Measurements from ENCODE around the gene CD151.
A peak's percentile ranks its signal among the peaks of the same experiment; 100 is the strongest.

The CD151 gene

DNA sequence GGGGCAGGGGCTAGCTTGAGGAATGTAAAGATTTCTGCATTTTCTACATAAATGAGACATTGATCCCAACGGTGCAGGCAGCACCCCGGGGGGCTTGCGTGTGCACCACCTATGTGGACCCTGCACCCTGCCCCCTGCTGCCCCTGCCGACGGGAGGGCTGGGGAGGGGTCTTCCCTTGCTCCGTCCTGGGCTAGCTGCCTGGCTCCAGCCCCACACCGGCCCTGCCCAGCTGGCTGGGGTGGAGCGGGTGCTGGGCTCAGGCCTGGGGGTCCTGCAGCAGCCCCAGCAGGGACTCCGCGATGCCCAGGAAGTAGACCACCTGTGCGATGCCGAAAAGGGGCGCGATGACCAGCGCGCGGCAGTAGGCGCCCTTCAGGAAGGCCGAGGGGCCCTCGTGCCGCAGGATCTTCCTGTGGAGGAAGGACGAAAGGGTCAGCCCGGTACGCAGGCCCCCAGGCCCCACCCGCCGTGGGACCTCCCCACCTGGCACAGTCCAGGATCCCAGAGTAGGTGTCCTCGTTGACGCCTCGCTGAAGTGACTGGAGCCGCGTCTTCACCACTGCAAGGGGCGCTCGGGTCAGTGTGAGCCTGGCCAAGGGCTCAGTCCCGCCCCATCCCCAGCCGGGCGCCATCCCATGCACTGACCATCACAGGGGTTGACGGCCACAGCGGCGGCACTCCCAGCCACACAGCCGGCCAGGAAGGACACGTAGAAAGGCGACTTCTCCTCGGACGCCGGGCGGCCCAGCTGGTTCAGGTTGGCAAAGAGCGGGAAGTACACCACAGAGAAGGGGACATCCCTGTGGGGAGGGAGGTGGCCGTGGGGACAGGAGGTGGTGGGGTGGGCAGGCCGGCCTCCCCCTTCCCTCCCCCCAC is 40.9 kb upstream of the CD151 start:
- Histone ChIP-seq H3K27ac (ENCODE audit: insufficient read depth, low read length, poor library complexity, severe bottlenecking) (no peak overlapping the region), H3K4me1 (ENCODE audit: control insufficient read depth, insufficient read depth, low read length, poor library complexity, severe bottlenecking) (peaks cover 28% of the 10 kb centered on the region), H3K4me3 (ENCODE audit: insufficient read depth, low read depth, low read length, poor library complexity, severe bottlenecking) (no peak overlapping the region), H3K36me3 (ENCODE audit: control insufficient read depth, insufficient read depth, low read length) (peaks cover 27% of the 10 kb centered on the region), H3K9me3 (ENCODE audit: control insufficient read depth, low read length) (no peaks in the 10 kb centered on the region), H3K27me3 (replicated peaks; ENCODE audit: control insufficient read depth, insufficient read depth, low read length, poor library complexity, severe bottlenecking) (no peaks in the 10 kb centered on the region)
- no peak for DNase-seq

DNA sequence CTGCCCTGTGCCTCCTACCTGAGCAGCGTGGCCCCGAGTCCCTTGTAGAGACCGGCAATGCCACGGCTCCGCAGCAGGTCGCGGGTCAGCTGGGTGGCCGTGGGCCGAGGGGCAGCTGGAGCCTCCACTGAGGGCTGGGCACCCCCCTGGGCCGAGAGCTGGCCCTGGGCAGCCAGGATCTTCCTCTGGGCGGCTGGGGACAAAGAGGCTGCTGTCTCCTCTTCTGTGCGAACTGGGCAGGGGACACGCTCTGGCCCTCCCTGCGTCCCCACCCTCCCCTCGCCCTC is 40.3 kb upstream of the CD151 start:
- peaks cover 27% of the 10 kb centered on the region for H3K36me3 ChIP-seq (ENCODE audit: control insufficient read depth, insufficient read depth, low read length)
- H3K4me1 ChIP-seq (ENCODE audit: control insufficient read depth, insufficient read depth, low read length, poor library complexity, severe bottlenecking) = peaks cover 34% of the 10 kb centered on the region
- H3K27me3 ChIP-seq (replicated peaks; ENCODE audit: control insufficient read depth, insufficient read depth, low read length, poor library complexity, severe bottlenecking) = no peaks in the 10 kb centered on the region
- H3K27ac ChIP-seq (ENCODE audit: insufficient read depth, low read length, poor library complexity, severe bottlenecking) = no peak overlapping the region
- H3K4me3 ChIP-seq (ENCODE audit: insufficient read depth, low read depth, low read length, poor library complexity, severe bottlenecking) = no peak overlapping the region
- H3K9me3 ChIP-seq (ENCODE audit: control insufficient read depth, low read length) = no peaks in the 10 kb centered on the region
- DNase-seq = no peak

DNA sequence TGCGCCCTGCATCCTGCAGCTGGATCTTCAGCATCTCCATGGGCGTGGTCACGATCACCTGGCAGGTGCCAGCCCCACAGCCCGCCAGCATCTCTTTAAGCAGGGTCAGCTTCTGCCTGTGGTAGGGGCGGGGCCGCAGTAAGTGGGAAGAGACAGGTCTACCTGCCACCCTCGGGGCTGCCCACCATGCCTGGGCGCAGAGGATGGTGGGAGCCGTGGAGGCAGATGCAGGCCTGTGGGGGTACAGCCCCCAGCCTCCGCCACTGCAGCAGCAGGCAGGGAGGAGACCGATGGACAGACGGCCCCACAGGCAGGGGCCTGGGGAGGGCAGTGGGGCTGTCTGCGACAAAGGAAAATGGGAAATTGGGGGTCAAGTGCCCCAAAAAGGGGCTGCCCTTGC is 39.9 kb upstream of the CD151 start:
- Histone ChIP-seq H3K27ac (ENCODE audit: insufficient read depth, low read length, poor library complexity, severe bottlenecking) (no peak overlapping the region), H3K4me3 (ENCODE audit: insufficient read depth, low read depth, low read length, poor library complexity, severe bottlenecking) (no peak overlapping the region), H3K4me1 (ENCODE audit: control insufficient read depth, insufficient read depth, low read length, poor library complexity, severe bottlenecking) (peaks cover 35% of the 10 kb centered on the region), H3K9me3 (ENCODE audit: control insufficient read depth, low read length) (no peaks in the 10 kb centered on the region), H3K36me3 (ENCODE audit: control insufficient read depth, insufficient read depth, low read length) (peaks cover 27% of the 10 kb centered on the region), H3K27me3 (replicated peaks; ENCODE audit: control insufficient read depth, insufficient read depth, low read length, poor library complexity, severe bottlenecking) (no peaks in the 10 kb centered on the region)
- DNase-seq = no peak

DNA sequence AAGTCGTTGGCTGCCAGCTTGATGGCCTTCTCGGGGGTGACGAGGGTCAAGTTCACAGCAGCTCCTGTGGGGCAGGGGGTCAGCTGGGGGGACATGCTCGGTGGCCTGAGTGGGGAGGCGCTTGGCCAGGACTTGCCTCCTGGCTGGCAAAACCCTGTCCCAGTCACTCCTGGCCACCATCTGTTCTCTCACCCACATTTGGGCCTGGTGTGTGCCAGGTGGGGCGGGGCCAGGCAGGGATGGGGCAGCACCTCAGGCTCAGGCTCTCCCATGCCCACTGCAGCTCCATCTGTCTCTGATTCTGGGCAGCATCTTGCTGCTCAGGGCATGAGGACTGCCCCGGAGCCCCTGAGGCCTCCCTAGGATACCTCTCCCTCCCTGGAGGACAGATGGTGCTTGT is 39.2 kb upstream of the CD151 start:
- H3K27me3 ChIP-seq (replicated peaks; ENCODE audit: control insufficient read depth, insufficient read depth, low read length, poor library complexity, severe bottlenecking) = no peaks in the 10 kb centered on the region
- no peak for DNase-seq
- no peak overlapping the region for H3K4me3 ChIP-seq (ENCODE audit: insufficient read depth, low read depth, low read length, poor library complexity, severe bottlenecking)
- peaks cover 31% of the 10 kb centered on the region for H3K4me1 ChIP-seq (ENCODE audit: control insufficient read depth, insufficient read depth, low read length, poor library complexity, severe bottlenecking)
- H3K27ac ChIP-seq (ENCODE audit: insufficient read depth, low read length, poor library complexity, severe bottlenecking) = no peak overlapping the region
- peaks cover 27% of the 10 kb centered on the region for H3K36me3 ChIP-seq (ENCODE audit: control insufficient read depth, insufficient read depth, low read length)
- H3K9me3 ChIP-seq (ENCODE audit: control insufficient read depth, low read length) = no peaks in the 10 kb centered on the region

DNA sequence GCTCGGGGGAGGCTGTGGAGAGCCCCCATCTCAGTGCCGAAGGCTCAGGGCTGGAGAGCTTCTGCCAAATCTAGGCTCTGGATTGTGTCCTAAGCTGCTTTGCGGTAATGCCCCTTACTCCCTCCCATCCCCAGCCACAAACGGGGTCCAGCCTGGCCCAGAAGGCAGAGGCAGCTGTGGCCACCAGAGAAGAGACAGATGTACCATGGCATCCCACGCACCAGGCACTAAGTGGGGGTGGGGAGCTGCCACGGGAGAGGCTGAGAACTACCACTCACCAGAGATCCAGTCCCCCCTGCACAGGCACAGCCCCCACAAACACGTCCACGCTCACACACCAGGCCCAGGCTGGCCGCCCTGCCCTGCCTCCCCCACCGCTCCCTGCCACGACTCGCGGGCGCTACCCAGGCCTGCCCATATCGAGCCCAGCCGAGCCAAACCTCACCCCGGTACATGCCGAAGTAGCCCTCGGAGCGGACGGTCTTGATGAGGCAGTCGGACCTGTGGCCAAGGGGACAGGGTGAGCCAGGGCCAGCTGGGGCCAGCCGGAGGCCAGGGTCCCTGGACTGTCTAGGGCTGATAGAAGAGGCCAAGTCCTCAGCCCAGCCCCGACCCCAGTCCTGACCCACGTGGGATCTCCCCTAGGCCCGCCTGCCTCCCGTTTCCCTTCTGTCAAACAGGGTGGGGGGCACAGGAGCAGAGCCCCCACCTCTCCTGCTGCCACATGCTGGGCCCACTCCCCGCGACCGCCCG is 38.6 kb upstream of the CD151 start:
- H3K36me3 ChIP-seq (ENCODE audit: control insufficient read depth, insufficient read depth, low read length) = peaks cover 27% of the 10 kb centered on the region
- no peak overlapping the region for H3K4me3 ChIP-seq (ENCODE audit: insufficient read depth, low read depth, low read length, poor library complexity, severe bottlenecking)
- no peaks in the 10 kb centered on the region for H3K27me3 ChIP-seq (replicated peaks; ENCODE audit: control insufficient read depth, insufficient read depth, low read length, poor library complexity, severe bottlenecking)
- no peak overlapping the region for H3K27ac ChIP-seq (ENCODE audit: insufficient read depth, low read length, poor library complexity, severe bottlenecking)
- no peak for DNase-seq
- peaks cover 31% of the 10 kb centered on the region for H3K4me1 ChIP-seq (ENCODE audit: control insufficient read depth, insufficient read depth, low read length, poor library complexity, severe bottlenecking)
- H3K9me3 ChIP-seq (ENCODE audit: control insufficient read depth, low read length) = no peaks in the 10 kb centered on the region

DNA sequence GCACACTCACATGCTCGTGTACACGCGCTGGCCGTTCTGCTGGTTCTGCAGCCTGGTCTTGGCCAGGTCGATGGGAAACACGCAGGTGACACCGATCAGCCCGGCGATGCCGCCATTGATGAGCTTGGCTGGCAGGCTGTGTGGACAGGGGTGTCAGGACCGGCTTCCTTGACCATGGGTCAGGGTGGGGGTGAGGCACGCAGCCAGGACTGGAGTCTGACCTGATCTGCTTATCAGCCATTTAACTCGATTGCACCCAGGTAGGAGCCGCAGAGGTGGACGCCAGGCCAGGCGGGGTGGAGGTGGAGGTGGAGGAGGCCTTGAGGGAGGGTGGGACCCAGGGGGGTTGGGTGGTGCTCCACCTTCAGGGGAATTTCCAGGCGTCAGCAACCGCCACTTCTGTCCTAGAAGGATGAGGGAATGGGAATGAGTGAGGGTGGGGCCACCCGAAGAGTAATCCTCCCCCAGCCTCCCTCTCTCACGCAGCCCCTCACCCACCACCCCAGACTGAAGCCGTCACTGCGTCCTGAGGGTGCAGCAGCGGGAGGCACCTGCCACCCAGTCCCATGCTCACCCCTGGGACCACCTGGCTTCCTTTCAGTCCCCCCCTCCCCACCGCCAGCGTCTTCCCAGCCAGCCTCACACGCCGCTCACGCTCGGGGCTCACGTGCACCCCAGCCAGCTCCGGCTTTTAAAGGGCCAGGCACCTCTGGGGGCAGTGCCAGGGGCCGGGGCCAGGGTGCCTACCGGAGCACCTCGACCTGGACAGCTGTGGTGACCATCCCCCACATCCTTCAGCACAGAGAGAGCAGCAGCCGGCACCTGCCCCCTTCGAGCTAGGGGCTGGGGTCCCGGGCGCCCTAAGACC is 37.8 kb upstream of the CD151 start:
- H3K9me3 ChIP-seq (ENCODE audit: control insufficient read depth, low read length) = no peaks in the 10 kb centered on the region
- peaks cover 29% of the 10 kb centered on the region for H3K4me1 ChIP-seq (ENCODE audit: control insufficient read depth, insufficient read depth, low read length, poor library complexity, severe bottlenecking)
- no peak for DNase-seq
- no peaks in the 10 kb centered on the region for H3K27me3 ChIP-seq (replicated peaks; ENCODE audit: control insufficient read depth, insufficient read depth, low read length, poor library complexity, severe bottlenecking)
- H3K36me3 ChIP-seq (ENCODE audit: control insufficient read depth, insufficient read depth, low read length) = peaks cover 27% of the 10 kb centered on the region
- no peak overlapping the region for H3K27ac ChIP-seq (ENCODE audit: insufficient read depth, low read length, poor library complexity, severe bottlenecking)
- H3K4me3 ChIP-seq (ENCODE audit: insufficient read depth, low read depth, low read length, poor library complexity, severe bottlenecking) = peak overlapping the region; percentile 91

DNA sequence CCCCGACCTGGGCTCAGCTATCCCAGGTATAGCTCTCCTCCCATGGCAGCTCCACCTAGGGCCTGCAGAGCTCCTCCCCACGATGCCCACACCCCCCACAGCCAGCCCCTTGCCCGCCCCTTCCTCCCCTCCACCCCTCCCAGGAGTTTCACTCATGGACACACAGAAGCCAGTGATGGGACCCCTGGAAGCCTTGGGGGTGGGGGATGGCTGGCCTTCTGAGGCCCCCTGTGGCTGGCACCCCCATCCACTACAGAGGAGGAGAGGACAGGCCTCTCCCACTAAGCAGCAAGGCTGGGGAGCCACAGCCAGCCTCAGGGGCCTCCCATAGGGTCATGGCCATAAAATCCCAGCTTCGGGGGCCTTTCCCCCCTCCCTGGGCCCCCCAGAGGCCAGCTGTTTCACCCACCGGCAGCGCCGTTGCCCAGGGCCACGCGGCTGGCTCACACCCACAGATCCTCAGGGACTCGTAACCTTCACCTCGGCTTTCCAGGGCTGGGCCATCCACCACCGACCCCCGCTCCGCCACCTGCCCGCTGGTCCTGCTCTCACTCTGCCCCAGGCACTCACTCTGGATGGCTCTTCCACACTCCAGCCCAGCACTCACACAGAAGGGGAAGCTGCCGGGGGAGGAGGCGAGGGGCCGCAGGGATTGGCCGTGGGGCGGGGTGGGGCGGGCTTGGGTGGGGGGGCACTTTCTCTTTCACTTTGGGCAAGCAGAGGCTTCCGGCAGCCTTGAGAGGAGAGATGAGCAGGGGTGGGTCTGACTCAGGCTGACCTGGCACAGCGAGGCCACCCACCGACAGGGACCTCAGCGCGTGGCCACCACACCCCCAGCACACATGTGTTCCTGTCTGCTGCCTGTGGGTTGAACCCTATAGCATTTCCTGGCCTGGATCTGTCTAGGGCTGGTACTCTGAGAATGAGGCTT is 36.9 kb upstream of the CD151 start:
- DNase-seq = peak; percentile 62 to 71 (median 71)
- peak overlapping the region; percentile 91 for H3K4me3 ChIP-seq (ENCODE audit: insufficient read depth, low read depth, low read length, poor library complexity, severe bottlenecking)
- peak overlapping the region; percentile 98 for H3K27ac ChIP-seq (ENCODE audit: insufficient read depth, low read length, poor library complexity, severe bottlenecking)
- H3K36me3 ChIP-seq (ENCODE audit: control insufficient read depth, insufficient read depth, low read length) = peaks cover 31% of the 10 kb centered on the region
- H3K9me3 ChIP-seq (ENCODE audit: control insufficient read depth, low read length) = no peaks in the 10 kb centered on the region
- no peaks in the 10 kb centered on the region for H3K27me3 ChIP-seq (replicated peaks; ENCODE audit: control insufficient read depth, insufficient read depth, low read length, poor library complexity, severe bottlenecking)
- H3K4me1 ChIP-seq (ENCODE audit: control insufficient read depth, insufficient read depth, low read length, poor library complexity, severe bottlenecking) = peaks cover 29% of the 10 kb centered on the region

DNA sequence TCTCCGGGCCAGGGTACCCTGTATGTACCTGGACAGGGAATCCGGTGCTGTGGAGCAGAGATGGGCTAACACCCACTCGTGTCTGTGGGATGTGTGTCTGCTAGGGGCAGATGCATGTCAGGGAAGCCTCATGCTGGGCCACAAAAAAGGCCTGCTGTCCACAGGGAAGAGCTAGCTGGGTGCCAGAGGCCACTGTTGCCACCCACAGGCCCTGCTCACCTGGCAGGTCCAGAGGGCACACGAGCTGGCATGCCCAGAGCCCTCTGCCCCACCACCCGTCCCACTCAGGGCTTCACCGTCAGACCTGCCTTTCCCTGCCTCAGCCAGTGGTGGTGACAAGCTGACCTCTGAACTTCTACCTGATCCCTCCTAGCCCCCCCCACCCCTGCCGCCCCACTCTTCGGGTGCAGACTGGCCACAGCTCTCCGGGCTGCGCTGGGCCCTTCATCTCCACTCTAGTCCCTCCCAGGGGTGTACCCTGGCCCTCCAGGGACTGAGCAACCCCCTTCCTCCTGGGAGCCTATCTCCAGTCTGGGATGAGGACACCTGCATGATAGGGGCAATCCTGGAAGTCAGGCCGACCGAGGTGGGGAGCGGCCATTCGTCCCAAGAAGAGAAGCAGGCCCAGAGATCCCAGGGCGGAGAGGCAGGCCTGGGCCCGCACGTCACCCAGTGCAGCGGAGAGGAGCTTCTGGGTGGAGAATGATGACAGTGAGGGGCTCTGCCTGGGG is 36.0 kb upstream of the CD151 start:
- no peak for DNase-seq
- Histone ChIP-seq H3K27me3 (replicated peaks; ENCODE audit: control insufficient read depth, insufficient read depth, low read length, poor library complexity, severe bottlenecking) (no peaks in the 10 kb centered on the region), H3K9me3 (ENCODE audit: control insufficient read depth, low read length) (no peaks in the 10 kb centered on the region), H3K36me3 (ENCODE audit: control insufficient read depth, insufficient read depth, low read length) (peaks cover 30% of the 10 kb centered on the region), H3K4me3 (ENCODE audit: insufficient read depth, low read depth, low read length, poor library complexity, severe bottlenecking) (peak overlapping the region; percentile 91), H3K4me1 (ENCODE audit: control insufficient read depth, insufficient read depth, low read length, poor library complexity, severe bottlenecking) (peaks cover 29% of the 10 kb centered on the region), H3K27ac (ENCODE audit: insufficient read depth, low read length, poor library complexity, severe bottlenecking) (peak overlapping the region; percentile 98)

All from effector memory CD4-positive, alpha-beta T cell (primary cell).